Activated naive CD4-positive, alpha-beta T cell treated with anti-CD3 and anti-CD28 coated beads for 36 hours (primary cell): ENCODE measurements around the gene CDH22. TPM values are rescaled to one million over a fixed set of nuclear protein-coding genes. Genes with fewer than 3 reads are reported as not detected.

Experiments used
- CTCF ChIA-PET: fragments of 350-600 bp; sonication (Branson Sonifier 250); formaldehyde crosslinking; loops from one replicate; lab custom pipeline; 2021; ENCODE audit warnings: antibody characterized with exemption; lab: Charles Lee
- DNase-seq: peaks from one replicate; pipeline ENCODE4 v3.0.0-alpha.2; 2020
- H3K27ac Mint-ChIP-seq: one replicate; pipeline ENCODE4 v1.8.0; 2021; ENCODE audit warnings: mild to moderate bottlenecking, mixed read lengths
- H3K27me3 Mint-ChIP-seq: one replicate; pipeline ENCODE4 v1.8.0; 2021; ENCODE audit warnings: low read depth, mixed read lengths
- H3K36me3 Mint-ChIP-seq: one replicate; pipeline ENCODE4 v1.8.0; 2021; ENCODE audit warnings: low read depth, mixed read lengths
- H3K4me1 Mint-ChIP-seq: one replicate; pipeline ENCODE4 v1.8.0; 2021; ENCODE audit warnings: low read depth, mixed read lengths
- H3K4me3 Mint-ChIP-seq: one replicate; pipeline ENCODE4 v1.8.0; 2021; ENCODE audit warnings: mild to moderate bottlenecking, moderate library complexity, mixed read lengths
- H3K9me3 Mint-ChIP-seq: one replicate; pipeline ENCODE4 v1.8.0; 2021; ENCODE audit warnings: mixed read lengths
- intact Hi-C: fragments of 100-400 bp; cut with micrococcal nuclease; formaldehyde crosslinking; loops from one replicate; pipeline ENCODE4 v1.15.1; 2023
- total RNA-seq, 2 experiments: library from RNA; stranded (reverse); gene quantifications; one replicate each; pipeline ENCODE4 v1.2.3, GENCODE V29; 2021

CDH22 gene
- total RNA-seq, 2 experiments from 2014 or later = 0.07 TPM; not detected in 1

DNA sequence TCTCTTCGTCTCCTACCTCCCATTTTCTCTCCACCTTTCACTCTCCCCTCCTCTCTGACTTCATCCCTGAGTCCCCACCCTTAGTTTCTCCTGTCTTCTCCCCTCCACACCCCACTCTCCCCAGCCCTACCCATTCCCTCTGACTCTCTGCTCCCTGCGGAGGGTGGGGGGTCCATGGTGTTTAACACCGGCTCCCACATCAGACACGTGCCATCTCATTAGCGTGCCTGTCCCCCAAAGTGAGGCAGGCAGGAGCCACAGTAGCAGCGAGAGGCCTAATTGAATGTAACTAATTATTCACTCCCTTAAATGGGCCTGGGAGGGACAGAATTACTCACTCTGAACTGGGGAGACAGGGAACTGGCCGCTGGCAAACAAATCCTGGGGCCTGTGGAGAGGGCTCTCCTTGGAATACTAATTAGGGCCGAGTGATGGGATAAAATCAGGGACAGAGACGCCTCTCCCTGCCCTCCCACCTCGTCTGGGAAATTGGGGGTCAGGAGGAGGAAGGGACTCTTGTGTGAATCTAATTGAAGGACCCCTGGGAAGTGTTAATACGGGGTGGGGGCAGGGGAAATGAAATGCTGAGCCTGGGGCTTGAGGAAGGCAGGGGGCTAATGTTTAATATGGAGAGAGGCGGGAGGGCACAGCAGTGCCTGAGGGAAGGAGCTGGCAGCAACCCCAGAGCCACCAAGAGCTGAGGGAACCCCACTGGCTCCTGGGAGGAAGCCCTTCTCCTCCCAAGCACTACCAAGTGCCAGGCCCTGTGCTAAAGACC, 172.3 kb downstream of the CDH22 start:
- intact Hi-C loops = no loop called here
- Mint-ChIP-seq H3K36me3 (no peaks in the 10 kb centered on the region), H3K27me3 (peaks cover 30% of the 10 kb centered on the region), H3K4me1 (peaks cover 3% of the 10 kb centered on the region), H3K9me3 (no peaks in the 10 kb centered on the region), H3K4me3 (no peak overlapping the region), H3K27ac (no peak overlapping the region)
- DNase-seq = no peak
- CTCF ChIA-PET = interaction anchor here (0.6 to 1.5 kb wide), 2 partner anchors 38 to 153 kb away, joined by 3 to 4 read pairs; no protein-coding TSS in a partner anchor

DNA sequence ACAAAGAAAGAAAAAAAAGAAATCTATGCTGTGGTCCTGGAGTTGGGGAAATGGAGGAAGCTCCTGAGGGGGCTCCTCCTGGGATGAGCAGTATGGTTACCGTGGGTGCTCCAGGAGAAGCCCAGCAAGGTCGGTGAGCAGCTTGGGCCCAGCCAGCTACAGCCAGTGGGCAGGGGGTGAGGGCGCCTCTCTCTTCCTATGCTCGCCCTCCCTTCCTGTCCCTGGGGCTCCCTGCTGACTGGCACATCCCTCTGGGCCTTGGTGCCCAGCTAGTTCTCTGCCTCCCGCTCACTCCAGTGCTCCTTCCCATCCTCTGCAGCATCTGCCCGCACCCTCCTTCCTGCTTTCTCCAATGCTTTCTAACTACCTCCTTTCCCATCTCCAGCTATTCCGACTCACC, 173.6 kb downstream of the CDH22 start:
- Mint-ChIP-seq H3K4me1 (peaks cover 3% of the 10 kb centered on the region), H3K27ac (no peak overlapping the region), H3K4me3 (no peak overlapping the region), H3K36me3 (no peaks in the 10 kb centered on the region), H3K9me3 (no peaks in the 10 kb centered on the region), H3K27me3 (peaks cover 35% of the 10 kb centered on the region)
- intact Hi-C loops = loop anchor here (5.0 kb wide), 1 partner anchor 548 kb away; no protein-coding TSS in a partner anchor
- no peak for DNase-seq
- CTCF ChIA-PET = interaction anchor here (0.7 to 1.5 kb wide), 3 partner anchors 12 to 42 kb away, joined by 3 to 6 read pairs (median 3); no protein-coding TSS in a partner anchor

DNA sequence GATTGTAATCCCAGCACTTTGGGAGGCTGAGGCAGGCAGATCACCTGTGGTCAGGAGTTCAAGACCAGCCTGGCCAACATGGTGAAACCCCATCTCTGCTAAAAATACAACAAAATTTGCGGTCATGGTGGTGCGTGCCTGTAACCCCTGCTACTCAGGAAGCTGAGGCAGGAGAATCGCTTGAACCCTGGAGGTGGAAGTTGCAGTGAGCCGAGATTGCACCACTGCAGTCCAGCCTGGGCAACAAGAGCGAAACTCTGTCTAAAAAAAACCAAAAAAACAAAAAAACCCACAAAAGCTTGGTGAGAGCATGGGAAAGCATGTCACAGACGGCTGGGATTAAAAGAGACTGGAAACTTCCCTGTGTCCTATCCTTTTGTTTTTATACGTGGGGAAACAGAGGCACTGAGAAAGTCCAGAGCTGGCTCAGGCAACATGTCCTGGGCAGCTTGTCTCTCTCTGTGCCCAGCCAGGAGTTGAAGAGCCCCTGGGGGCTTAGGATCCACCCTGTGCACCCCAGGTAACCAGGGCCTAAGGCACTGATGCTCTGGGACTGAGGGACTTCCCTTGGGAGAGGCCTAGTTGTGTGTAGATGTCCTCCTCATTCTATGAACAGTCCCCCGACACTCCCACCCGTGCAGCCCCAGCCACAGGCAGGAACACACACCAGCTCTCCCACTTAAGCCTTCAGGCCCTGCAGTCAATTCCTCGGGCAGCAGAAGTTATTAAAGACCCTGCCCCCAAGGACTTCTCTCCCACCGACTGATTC, 174.2 kb downstream of the CDH22 start:
- Mint-ChIP-seq H3K27ac (no peak overlapping the region), H3K36me3 (no peaks in the 10 kb centered on the region), H3K27me3 (peaks cover 31% of the 10 kb centered on the region), H3K9me3 (no peaks in the 10 kb centered on the region), H3K4me3 (no peak overlapping the region), H3K4me1 (peaks cover 3% of the 10 kb centered on the region)
- no peak for DNase-seq
- intact Hi-C loops = loop anchor here (2.0 to 5.0 kb wide), 3 partner anchors 173 to 548 kb away; no protein-coding TSS in a partner anchor
- CTCF ChIA-PET = interaction anchor here (1.3 to 1.6 kb wide), 4 partner anchors 13 to 215 kb away, joined by 3 to 5 read pairs (median 4); no protein-coding TSS in a partner anchor

DNA sequence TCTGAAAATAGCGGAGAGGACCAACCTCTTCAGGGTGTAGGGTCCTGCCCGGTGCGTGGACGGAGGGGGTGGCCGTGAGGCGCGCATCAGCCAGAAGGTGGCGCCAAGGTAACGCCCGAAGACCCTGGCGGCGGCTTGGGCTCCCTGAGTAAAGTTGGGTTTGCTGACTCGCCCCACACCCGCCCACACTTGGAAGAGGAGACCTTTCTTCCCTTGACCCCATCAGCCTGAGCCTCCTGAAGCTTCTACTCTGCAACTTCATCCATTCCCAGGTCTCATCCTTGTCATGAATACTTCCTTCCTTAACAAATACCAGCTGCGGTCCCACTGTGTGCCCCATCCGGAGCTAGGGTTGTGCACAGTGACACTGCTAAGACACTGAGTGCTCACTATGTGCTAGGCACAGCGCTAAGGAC, 175.6 kb downstream of the CDH22 start:
- Mint-ChIP-seq H3K27me3 (peaks cover 31% of the 10 kb centered on the region), H3K4me3 (no peak overlapping the region), H3K4me1 (peaks cover 3% of the 10 kb centered on the region), H3K27ac (no peak overlapping the region), H3K9me3 (no peaks in the 10 kb centered on the region), H3K36me3 (no peaks in the 10 kb centered on the region)
- peak; percentile 69 for DNase-seq
- CTCF ChIA-PET = interaction anchor here (0.7 to 2.0 kb wide), 16 partner anchors 11 to 294 kb away, joined by 3 to 9 read pairs (median 4); partner anchors contain the start of gene CD40
- intact Hi-C loops = loop anchor here (1.0 to 5.0 kb wide), 5 partner anchors 42 to 550 kb away; no protein-coding TSS in a partner anchor

DNA sequence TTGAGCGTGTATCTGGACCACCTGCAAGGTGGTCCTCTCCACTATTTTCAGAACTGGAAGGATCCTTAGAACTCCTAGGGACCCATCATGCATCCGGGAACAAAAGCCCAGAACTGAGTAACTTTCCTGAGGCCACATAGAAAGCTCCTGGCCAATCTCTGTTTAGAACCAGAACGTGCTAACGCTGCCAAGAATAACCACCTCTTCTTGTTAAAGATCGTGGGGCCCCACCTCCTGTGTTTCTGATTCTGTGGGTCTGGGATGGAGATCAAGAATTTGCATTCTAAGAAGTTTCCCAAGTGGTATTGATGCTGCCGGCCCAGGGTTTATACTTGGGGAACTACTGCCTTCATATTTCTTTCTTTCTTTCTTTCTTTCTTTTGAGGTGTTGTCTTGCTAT, 176.9 kb downstream of the CDH22 start:
- no peaks in the 10 kb centered on the region for H3K9me3 Mint-ChIP-seq
- no peaks in the 10 kb centered on the region for H3K36me3 Mint-ChIP-seq
- DNase-seq = no peak
- H3K27ac Mint-ChIP-seq = no peak overlapping the region
- peaks cover 3% of the 10 kb centered on the region for H3K4me1 Mint-ChIP-seq
- intact Hi-C loops = loop anchor here (5.0 kb wide), 1 partner anchor 551 kb away; no protein-coding TSS in a partner anchor
- peaks cover 27% of the 10 kb centered on the region for H3K27me3 Mint-ChIP-seq
- H3K4me3 Mint-ChIP-seq = no peak overlapping the region
- CTCF ChIA-PET = interaction anchor here (0.6 to 2.0 kb wide), 4 partner anchors 12 to 175 kb away, joined by 3 to 9 read pairs (median 6); no protein-coding TSS in a partner anchor

DNA sequence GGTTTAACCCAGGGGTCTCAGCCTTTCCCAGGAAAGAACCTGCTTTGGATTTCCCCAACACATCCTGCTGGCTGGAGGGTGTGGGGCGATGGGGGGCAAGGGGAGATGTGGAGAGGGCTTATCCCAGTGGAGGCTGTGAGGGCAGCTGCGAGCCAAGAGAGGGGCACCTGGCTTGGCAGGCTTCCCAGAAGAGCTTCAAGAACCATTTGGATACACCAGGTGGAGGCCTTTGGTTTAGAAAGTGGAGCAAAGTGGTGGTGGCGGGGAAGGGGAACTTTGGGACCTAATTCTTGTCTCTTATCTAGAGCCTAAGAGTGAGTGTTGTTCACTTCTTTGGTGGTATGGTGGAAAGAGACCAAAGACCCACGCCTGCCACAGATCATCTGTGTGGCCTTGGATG, 177.8 kb downstream of the CDH22 start:
- Mint-ChIP-seq H3K4me1 (peaks cover 3% of the 10 kb centered on the region), H3K27ac (no peak overlapping the region), H3K4me3 (no peak overlapping the region), H3K9me3 (no peaks in the 10 kb centered on the region), H3K36me3 (no peaks in the 10 kb centered on the region), H3K27me3 (peaks cover 24% of the 10 kb centered on the region)
- CTCF ChIA-PET = interaction anchor here (0.6 kb wide), 1 partner anchor 10 kb away, joined by 3 read pairs; no protein-coding TSS in a partner anchor
- intact Hi-C loops = loop anchor here (5.0 kb wide), 1 partner anchor 552 kb away; no protein-coding TSS in a partner anchor
- no peak for DNase-seq

DNA sequence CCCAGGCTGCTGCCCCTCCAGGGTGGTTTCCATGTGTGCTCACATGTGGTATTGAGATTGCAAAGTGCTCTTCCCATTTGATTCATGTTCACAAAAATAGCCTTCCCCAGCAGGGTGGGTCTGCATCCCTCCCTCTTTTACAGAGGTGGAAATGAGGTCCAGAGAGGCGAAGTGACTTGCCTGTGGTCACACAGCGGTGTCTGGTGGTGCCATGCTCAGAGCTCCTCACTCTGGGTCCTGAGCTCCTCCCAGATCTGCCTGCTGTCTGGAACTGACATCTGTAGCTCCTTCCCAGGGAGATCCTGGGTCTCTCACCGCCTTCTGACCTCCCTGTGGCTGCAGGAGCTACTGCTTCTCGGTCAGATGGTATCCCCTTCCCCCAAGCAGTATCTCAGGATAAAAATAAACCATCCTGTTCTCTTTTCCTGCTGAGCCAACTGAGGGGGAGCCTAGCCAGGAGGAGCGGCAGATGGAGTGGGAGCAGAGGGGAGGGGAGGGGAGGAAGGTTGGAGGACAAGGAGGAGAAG, 178.3 kb downstream of the CDH22 start:
- intact Hi-C loops = loop anchor here (5.0 kb wide), 1 partner anchor 552 kb away; no protein-coding TSS in a partner anchor
- CTCF ChIA-PET = interaction anchor here (0.6 to 1.0 kb wide), 2 partner anchors 9 to 116 kb away, joined by 3 to 4 read pairs; no protein-coding TSS in a partner anchor
- no peak overlapping the region for H3K27ac Mint-ChIP-seq

DNA sequence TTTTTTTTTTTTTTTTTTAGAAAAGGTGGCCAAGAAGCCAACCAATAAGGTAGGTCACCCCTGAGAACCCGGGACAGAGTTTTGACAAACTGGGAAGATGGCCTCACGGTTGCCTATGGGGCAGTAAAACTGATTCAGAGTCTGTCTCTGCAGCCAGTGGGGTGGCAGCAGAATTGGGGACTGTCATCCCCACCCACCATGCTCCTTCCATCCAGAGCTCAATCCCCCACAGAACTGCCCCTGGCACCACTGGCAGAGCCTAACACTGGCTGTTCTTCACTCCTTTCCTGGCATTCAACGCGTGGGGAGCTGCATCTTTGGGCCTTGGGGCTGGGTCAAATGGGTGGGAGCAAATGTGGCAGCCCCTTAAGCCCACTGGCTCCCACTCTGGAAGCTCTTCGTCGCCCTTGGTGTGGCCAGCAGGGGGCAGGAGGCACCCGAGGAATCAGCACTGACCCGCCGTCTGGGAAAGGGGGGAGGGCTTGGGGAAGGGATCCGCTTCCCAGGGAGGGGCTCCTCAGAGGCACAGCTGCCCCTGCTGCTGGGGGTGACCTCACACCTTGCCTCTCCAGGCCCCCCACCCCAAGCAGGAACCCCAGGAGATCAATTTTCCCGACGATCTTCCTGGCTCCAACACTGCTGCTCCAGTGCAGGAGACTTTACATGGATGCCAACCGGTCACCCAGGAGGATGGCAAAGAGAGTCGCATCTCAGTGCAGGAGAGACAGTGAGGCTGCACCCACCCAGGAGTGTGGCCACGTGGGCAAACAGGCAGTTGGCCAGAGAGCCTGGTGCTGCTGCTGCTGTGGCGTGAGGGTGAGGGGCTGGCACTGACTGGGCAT, 179.8 kb downstream of the CDH22 start:
- intact Hi-C loops = no loop called here
- CTCF ChIA-PET = interaction anchor here (0.6 to 0.7 kb wide), 2 partner anchors 30 to 221 kb away, joined by 3 to 4 read pairs; no protein-coding TSS in a partner anchor

More for the DNA sequence above, 178.3 kb downstream of the CDH22 start:
- no peak for DNase-seq
- H3K9me3 Mint-ChIP-seq = no peaks in the 10 kb centered on the region
- peaks cover 23% of the 10 kb centered on the region for H3K27me3 Mint-ChIP-seq
- H3K4me3 Mint-ChIP-seq = no peak overlapping the region
- H3K4me1 Mint-ChIP-seq = peaks cover 3% of the 10 kb centered on the region
- H3K36me3 Mint-ChIP-seq = no peaks in the 10 kb centered on the region

DNA sequence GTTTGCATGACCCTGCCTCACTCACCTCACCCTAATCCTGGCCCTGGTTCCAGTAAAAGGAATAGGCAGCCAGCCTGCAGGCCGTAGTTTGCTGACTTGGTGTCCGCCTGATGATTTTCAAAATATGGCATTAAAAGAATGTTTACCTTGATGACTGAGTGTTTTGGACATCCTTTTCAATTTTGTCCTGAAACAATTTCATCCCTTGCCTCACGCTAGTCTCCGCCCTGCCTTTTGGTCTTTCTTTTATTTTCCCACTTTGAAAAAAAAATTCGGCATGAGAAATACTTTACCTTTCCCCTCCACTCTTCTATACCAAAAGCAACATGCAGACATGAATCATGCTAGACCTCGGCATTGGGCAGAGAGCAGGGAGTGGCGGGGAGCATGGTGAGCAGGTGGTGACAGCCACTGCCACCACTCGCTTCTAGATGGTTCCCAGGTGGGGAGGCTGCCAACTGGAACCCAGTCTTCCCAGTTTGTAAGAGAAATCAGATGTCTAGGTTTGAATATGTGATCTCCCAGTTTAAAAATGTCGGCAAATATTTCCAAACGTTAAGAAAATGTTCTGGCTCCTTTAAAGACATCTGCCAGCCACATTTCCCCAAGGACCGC, 180.8 kb downstream of the CDH22 start:
- DNase-seq = no peak
- no peak overlapping the region for H3K27ac Mint-ChIP-seq
- intact Hi-C loops = no loop called here
- H3K4me3 Mint-ChIP-seq = no peak overlapping the region
- H3K36me3 Mint-ChIP-seq = peaks cover 5% of the 10 kb centered on the region
- CTCF ChIA-PET = no interaction called here
- H3K4me1 Mint-ChIP-seq = no peaks in the 10 kb centered on the region
- peaks cover 12% of the 10 kb centered on the region for H3K27me3 Mint-ChIP-seq
- H3K9me3 Mint-ChIP-seq = no peaks in the 10 kb centered on the region

More for the DNA sequence above, 179.8 kb downstream of the CDH22 start:
- H3K9me3 Mint-ChIP-seq = no peaks in the 10 kb centered on the region
- peaks cover 3% of the 10 kb centered on the region for H3K4me1 Mint-ChIP-seq
- H3K36me3 Mint-ChIP-seq = peaks cover 5% of the 10 kb centered on the region
- DNase-seq = peak; percentile 11
- H3K27me3 Mint-ChIP-seq = peaks cover 19% of the 10 kb centered on the region
- H3K27ac Mint-ChIP-seq = no peak overlapping the region
- no peak overlapping the region for H3K4me3 Mint-ChIP-seq

DNA sequence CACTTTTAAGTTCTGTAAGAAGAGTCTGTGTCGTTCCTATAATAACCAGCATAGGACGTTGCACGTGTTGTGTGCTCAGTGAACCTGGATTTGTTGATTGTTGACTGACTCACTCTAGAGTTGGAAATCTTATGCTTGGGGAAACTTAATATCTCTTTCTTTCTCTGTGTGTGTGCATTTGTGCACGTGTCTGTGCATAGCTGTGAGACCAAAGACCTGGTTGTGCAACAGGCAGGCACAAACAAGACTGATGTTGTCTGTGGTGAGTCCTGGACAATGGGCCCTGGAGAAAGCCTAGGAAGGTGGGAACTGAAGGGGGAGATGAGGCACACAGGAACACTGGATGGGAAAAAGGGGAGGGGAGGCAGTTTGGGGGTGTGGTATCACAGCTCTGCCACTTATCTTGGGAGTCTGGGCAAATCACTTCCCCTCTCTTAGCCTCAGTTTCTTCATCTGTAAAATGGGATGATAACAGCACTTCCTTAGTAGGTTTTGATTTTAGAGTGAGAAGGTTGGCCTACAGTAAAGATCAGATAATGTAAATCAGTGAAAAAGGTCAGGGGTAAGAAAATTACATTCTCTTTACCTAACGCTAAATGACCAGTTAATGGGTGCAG, 181.8 kb downstream of the CDH22 start:
- peaks cover 5% of the 10 kb centered on the region for H3K36me3 Mint-ChIP-seq
- intact Hi-C loops = no loop called here
- H3K4me3 Mint-ChIP-seq = no peak overlapping the region
- H3K9me3 Mint-ChIP-seq = no peaks in the 10 kb centered on the region
- no peak overlapping the region for H3K27ac Mint-ChIP-seq
- no peaks in the 10 kb centered on the region for H3K4me1 Mint-ChIP-seq
- no peak for DNase-seq
- CTCF ChIA-PET = no interaction called here
- peaks cover 9% of the 10 kb centered on the region for H3K27me3 Mint-ChIP-seq
